ENCODE data around the gene GPR179.

GRCh38 chr17:38352245-38353085 lies 8.7 kb upstream of the GPR179 start:
- TF ChIP-seq CTCF (IDR thresholded peaks at IDR 0.05) (no peak), POLR2A (IDR thresholded peaks at IDR 0.05) (no peak), EP300 (IDR thresholded peaks at IDR 0.05) (no peak)

Data from ovary (tissue), 3 donors.